Right lobe of liver (tissue), 4 donors: ENCODE data around the gene ADAT1.

Source experiments
- CTCF ChIP-seq, 4 donors: fragments of 200-600 bp in 3 of 4; fragments of 450-650 bp in 1 of 4; IDR thresholded peaks; one replicate each; pipeline versions ENCODE4 v1.5.1 to v1.8.0; 2016 to 2022; ENCODE audit warnings: antibody characterized with exemption in 4 of 4, mild to moderate bottlenecking in 2 of 4
- POLR2A ChIP-seq: fragments of 450-650 bp; IDR thresholded peaks from one replicate; pipeline ENCODE4 v1.6.1; 2017; ENCODE audit warnings: antibody characterized with exemption, mild to moderate bottlenecking
- donor health status: DM: no; HTN: no; CAD: no.
- donor health status: DM: no; HTN: no; CAD: no.
- donor health status: DM: no; HTN: yes; CAD: no.

GRCh38 chr16:75584108-75584507, 39.0 kb downstream of the ADAT1 start:
- no peak for TF ChIP-seq POLR2A
- TF ChIP-seq CTCF (IDR thresholded peaks at IDR 0.05) = no peak
